Breast epithelium (tissue), 3 donors: ENCODE results near the gene CBX8.

Source experiments
- CTCF ChIP-seq, 3 donors: fragments of 450-650 bp; IDR thresholded peaks; one replicate each; pipeline ENCODE4 v1.5.1; 2016 to 2017; ENCODE audit warnings: antibody characterized with exemption in 3 of 3, mild to moderate bottlenecking in 3 of 3, moderate library complexity in 3 of 3
- POLR2A ChIP-seq: fragments of 450-650 bp; IDR thresholded peaks from one replicate; pipeline ENCODE4 v1.6.1; 2016; ENCODE audit warnings: antibody characterized with exemption, mild to moderate bottlenecking, moderate library complexity

GRCh38 chr17:79792341-79792871, 4.5 kb downstream of the CBX8 start:
- TF ChIP-seq POLR2A (no peak), CTCF (IDR thresholded peaks at IDR 0.05) (no peak)
